IPS-NIHi7 (cell line): ENCODE data around the gene PDE4D.
A peak's percentile ranks its signal among the peaks of the same experiment; 100 is the strongest.

ENCODE experiments used
- DNase-seq: peaks from one replicate; pipeline ENCODE4 v3.0.0; 2012; ENCODE audit warnings: mixed read lengths; ENCODE audit errors: extremely low spot score

PDE4D gene

DNA sequence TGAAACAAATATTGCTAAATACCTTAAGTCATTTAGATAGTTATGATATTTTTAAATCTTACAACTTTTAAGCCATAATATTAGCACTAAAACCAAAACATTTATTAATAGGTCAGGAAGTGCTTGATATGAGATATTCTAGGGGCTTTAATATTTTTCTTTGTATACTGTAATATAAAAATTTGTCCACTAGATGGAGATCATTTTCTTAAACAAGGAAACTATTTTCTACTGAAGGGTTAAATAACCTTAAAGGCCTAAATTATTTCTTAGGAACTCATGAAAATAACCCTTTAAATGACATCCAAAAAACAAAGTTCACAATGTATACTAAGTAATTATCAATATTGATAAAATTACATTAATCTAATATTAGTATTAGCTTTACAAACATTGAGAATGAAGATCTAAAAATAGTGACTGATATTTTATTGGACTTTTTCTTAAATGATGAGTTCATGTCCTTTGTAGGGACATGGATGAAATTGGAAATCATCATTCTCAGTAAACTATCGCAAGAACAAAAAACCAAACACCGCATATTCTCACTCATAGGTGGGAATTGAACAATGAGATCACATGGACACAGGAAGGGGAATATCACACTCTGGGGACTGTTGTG is 675.0 kb downstream of the PDE4D start:
- DNase-seq: no peak

DNA sequence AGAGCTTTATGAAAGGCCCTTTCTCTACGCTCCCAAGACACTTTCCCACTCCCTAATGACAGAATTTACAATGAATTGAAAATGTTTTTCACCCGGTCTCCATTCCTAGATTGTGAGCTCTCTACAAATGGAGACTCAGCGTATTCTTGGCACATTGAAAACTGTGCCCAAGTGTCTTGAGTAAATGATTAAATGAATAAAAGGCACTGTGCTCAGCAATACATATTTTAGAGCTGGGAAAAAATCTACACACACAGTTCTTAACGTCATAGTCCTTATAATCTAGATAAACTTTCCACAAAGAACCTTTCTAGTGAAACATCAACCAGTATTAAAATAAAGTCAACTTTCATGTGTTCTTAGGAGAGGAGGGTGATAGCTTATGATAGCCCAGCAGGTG is 676.7 kb downstream of the PDE4D start:
- DNase-seq: no peak

DNA sequence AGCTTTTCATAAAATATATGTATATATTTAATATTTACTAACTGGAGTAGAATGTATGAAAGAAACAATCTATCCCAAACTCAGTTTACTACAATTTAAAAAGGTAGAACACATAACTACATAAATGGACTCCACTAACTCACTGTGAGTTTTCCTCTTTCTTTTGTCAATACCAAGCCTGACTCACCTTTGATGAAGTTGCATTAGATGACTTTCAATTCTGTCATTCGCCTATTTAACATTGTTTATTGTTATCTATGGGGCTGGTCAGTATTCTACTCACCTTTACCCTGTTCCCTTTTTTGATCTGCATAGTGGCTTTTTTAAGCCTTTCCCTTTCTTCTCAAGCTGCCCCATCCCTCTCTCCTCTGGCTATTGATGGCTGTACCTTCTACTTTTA is 680.9 kb downstream of the PDE4D start:
- DNase-seq: no peak

DNA sequence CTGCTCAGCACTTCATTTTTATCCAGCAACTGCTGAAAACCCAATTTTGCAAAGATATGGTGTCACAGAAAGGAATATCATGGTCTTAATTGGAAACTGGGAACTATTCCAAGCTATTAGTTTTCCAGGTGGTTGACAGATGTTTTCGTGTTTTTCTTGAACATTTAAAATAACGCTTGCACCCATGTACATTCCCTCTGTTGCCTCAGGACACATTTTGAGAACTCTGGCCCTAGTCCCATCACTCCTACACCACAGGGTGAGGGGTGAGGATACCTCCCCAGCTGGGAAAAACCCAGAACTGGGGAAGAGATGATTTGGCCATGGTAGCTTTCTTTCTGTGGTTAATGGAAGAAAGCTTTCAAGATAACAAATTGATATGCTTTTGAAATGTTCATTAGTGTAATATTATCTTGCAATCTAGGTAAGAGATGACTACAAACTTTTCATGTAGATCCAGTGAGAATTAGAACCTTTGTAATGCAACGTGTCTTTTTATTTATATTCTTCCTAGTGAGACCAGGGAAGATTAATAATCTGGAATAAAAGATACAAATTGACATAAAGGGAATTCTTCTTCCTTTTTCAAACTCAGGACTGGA is 683.7 kb downstream of the PDE4D start:
- DNase-seq: no peak

DNA sequence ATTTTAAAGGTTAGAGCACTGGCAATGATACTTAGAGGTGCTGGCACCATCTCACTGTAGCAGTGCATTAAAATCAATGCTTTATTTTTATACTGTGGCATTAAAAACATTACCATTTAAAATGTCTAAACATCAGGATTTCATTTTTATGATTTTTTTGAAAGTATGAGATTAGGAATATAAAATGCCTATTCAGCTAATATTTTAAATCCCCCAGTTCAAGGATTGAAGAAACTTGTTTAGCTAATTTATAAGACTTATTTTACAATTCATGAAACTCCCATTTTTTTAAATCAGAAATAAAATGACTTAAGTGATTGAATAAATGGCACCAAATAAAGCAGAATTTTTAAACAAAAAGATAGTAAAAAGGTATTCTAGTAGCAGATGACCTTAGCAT is 685.1 kb downstream of the PDE4D start:
- no peak for DNase-seq

DNA sequence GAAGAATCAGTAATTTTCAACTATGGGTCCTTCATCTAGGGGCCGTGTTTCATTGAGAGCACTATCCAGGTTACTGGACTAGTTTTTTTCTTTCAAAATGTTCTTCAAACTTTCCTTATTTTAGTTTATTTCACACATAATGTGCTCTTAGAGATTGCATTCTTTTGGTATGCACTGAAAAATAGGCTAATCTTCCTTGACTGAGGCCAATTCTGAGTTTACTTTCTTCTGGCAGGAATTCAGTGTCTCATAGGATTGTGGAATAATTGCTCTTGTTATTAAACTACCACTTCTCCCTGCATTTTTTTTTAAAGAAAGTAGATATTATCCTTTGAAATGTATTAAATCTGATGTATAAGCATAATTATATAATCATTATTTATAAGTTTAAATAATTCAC is 686.1 kb downstream of the PDE4D start:
- no peak for DNase-seq

DNA sequence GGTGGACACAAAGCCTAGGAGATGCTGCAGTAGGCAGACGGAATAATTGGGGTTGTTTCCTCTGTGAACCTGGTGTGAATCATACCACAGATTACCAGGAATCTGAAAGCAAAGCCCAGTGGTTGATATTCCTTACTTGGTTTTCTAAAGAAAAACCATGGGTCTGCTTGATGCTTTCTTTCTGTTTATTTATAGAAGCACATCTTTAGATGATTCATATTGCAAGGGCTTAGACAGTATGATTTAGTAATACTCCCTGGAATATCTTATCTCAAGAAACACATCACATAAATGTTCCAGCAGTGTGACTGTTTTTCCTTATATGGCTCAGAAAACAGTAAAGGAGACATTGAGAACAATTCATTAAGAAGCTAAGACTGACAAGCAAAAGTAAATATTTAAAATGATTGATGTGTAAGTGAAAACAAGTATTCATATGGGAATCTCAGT is 687.4 kb downstream of the PDE4D start:
- DNase-seq: no peak

DNA sequence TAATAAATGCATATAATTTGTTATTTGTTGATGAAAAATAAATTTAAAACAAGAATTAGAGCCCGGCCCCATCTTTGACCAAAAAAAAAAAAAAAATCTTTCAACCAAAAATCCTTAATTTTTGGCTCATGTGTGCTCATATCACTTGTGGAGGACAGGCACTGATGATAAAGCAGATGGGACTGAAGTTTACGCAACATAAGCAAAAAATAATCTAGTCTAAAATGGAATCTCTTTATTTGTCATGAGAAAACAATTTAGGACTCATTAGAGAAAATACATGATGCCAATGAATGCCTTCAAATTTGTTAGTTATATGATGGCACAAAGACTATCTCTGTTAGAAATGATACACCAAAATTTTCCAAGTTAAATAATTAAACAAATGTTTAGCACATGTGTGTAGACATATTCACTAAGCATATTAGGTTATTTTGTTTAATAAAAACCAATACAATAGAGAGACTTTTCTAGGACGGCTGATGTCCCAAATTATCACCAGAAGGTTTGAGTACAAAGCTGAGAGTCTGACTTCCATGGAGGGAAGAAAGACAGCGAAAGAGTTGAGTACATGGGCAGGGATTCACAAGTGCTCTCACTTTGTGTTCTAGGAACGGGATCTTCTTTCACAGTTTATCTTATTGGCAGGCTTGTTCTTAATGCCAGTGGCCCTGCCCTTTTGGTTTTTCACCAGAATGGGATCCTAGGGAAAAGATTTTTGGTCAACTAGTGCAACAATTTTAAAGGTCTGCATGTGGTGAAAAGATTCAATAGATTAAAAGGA is 689.2 kb downstream of the PDE4D start:
- no peak for DNase-seq

DNA sequence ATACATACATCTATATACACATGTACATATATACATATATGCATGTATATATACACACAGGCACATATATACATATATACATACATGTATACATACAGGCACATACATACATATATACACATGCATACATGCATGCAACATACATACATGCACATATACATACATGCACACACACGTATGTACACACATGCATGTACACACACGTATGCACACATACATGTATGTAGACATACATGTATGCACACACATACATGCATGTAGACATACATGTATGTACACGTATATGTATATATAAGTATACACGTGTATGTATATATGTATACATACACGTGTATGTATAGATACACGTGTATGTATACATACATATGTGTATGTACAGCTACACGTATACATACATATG is 693.7 kb downstream of the PDE4D start:
- no peak for DNase-seq

DNA sequence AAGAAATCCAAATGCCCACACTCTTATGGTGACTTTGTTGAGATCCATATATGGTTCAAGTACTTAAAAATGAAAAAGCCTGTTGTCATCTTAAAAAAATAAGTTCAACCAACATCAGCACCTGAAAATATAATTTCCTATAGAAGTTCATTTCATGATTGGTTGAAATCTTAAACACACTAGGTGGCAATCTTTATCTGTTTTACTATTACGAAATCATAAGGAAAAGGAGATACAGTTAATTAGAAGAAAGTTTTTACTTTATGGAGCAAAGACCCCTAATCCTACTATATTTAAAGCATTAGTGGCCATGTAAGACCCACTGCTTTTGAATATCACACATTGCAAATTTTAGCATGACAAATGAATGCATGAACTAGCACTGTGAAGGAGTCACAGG is 694.7 kb downstream of the PDE4D start:
- DNase-seq: no peak

DNA sequence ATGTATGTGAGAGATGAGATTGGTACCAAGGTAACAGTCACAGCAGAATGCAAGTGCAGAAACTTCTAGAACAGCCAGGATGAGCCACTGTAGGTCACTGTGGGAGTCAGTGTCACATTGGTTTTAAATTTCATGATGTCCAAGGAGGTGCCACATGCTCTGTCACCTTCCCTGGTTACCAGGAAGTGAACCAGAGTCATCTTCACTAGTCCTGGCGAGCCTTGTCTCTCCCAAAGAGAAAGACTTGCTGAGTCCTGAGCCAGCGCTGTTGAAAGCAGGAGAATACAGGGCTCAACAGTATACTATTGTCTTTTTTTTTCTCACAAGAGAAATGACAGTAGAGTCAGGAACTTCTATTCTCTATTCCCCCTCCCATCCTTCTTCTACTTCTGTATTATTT is 695.2 kb downstream of the PDE4D start:
- no peak for DNase-seq

DNA sequence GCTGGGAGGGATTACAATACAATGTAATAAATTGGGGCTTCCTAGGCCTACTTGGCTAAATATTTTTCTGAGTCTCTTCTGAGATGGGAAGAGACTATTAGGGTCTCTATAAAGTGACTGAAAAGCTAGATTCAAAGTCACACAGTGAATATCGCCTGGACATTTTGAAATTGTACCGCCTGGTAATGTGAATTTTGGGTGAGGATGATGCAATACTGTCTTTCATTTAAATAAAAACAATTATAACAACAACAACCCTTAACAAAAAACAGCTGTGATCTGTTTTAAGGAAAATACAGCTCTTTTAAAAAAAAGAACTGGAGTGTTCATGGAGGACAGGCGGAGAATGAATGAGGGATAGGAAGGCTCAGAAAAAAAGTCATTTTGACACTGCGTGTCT is 695.6 kb downstream of the PDE4D start:
- DNase-seq: no peak

DNA sequence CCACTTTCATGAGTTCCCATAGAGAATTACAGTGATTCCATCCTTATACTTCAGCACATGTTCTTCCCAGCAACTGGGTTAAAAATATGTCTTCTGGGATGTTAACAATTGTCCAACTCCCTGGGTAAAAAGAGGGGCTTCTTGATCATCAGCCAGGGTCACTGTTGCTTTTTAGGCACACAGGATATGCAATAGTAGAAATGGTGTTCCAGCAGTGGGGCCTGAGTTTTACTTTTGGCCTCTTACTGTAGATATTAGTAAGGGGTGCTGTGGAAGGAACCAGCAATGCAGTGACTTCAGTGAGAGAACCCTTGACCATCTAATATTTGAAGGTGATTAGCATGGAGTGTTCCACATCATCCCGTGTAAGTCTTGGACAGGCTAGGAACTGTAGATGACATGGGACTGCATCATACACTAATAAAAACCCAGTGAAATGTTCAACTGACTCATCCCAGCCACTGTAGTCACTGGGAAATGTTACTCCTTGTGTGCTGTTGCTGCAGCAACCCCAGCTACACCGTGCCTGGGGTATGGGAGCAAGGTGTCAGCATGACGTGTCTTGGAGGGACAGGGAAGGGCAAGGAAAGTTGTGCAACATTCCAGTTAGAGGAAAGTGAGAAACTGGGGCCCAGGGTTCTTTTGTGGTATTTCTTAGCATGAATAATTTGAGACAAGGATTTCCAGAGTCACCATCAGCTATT is 699.8 kb downstream of the PDE4D start:
- DNase-seq: no peak

DNA sequence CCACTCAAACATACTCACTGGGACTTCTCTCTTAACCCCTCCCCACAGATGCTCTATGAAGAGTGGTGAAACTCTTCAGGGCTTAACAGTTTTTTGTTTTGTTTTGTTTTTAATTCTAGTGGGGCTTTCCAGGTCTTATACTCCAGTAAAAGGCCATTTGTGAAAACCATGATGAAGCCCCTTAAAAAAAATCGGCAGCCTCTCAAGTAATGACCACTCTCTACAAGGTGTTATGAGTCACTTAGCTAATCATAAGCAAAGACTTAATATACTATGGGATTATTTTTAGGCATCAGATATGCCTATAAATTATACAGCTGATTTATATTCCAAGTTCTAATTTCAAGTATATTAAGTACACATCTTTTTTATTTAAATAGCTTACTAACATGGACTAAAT is 702.8 kb downstream of the PDE4D start:
- DNase-seq: no peak

DNA sequence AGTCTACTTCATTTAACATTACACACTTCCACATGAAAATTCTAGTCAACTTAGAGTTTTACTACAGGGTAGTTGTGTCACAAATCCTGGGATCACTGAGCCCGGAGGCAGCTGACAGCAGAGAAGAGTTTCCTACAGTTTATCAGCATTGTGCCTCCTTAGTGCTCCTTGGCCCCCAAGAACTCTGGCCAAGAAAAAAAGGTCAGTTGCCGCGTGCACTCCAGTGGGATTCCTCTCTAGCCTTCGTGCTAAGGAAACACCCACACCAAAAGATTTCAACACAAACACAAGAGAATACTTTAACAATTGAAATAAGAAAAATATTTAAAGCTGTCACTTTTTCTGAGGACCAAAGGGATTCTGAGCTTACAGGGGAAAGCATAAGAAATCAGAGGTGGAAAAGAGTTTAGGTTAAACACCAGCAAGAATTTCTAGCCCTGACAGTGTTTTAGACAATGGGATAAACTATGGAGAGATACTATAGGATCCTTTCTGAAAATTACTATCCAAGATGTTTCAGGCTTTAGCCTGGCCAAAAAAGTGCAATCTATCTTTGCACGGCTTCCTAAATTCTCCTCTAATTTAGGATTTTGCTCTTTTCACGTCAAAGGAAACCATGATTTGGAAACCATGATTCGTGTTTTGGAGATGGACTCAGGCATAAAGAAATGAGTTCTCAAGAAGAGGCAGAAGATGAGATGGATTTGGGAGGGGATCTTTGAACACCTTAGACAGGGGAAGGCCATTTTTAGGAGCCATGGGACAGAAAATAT is 703.9 kb downstream of the PDE4D start:
- no peak for DNase-seq

DNA sequence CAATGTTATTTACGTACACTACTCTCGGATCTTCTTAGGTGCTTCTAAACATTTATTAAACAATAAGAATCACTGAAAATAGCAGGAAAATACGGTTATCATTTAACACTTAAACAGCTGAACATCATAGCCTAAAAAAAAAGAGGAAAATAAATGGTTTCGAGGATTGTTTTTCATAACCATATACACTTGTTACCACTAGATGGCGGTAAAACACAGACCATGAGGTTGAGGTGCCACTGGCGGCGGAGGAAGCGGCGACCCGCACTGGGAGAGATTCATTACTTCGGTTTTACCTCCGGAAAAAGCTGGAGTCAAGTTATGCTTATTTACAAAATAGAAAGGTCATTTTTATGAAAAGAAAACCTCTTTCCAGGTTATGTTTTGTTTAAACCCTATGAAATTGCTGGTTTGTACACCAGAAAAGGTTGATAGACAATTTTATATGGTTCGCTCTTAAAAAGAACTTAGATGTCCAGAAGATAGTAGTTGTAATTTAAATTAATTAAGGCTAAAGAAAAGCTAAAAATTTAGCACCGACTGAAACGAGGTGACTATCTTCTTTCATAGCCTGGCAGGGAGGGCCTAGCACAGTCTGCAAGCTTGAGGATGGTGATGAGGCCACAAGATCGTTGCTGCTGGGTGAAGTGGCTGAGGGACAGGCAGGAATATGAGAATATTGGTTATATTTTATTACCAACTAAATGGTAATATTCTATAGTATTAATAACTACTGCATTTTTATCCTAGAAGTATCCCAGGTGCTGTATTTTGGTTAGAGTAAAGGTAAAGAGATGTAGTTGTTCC is 704.9 kb downstream of the PDE4D start:
- peak; percentile 73 for DNase-seq

DNA sequence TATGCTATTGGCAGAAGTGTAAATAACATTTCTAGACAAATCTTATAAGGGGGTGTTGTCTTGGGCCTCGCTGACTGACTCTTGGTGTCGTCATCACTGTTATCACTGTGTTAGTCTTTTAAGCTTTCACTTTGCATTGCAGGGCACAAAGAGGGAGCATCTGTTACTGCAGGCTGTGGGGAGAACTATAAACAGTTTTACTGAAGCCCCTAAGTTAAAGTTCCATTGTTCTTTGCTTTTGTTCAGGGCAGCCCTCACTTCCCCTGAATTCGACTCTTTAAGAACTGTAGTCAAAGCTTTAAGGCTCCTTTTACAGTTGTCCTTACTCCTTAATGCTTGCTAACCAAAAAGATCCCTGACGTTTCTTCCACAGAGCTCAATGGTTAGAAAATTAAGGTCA is 705.7 kb downstream of the PDE4D start:
- no peak for DNase-seq

DNA sequence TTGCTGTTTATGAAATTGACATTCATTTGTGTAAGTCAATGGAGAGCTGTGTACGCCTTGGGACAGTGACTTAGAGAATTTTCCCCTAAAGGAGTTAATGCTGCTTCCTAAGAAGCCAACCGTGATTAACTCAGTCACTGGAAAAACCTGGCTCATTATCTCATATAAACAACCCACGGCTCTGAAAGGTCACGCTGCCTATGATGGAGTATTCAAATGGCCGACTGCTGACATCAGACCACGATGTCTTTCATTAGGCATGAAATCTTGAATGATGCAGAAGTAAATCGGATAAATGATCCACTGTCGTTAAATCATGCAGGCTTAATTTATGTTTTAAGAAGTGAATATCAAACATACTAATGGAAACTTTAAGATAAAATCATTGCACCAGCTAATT is 706.9 kb downstream of the PDE4D start:
- no peak for DNase-seq

DNA sequence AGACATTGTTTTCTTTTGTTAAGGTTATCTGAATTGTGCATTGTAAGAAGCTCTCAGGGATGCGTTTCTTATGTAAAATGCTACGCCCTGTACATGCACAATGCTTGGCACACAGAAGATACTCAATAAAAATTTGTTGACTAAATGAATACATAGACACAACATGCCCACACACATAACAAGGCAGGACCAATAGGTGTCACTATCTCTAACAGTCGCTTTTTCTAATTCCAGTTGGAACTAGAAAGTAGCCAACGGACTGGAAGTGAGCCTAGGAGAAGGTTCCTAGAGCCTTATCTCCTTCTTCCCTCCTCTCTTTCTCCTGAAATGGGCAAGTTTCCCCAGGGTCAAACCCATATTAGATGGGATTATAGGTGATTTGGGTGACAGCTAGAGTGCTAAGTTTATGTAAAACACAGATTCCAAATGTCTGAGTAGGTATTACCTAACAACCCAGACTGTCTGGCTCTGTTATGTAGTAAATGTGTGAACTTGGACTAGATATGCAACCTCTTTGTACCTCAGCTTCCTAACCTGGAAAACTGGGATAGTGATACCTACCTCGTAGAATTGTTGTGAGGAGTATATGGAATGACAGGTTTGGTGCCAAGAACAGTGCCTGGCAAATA is 707.7 kb downstream of the PDE4D start:
- no peak for DNase-seq

DNA sequence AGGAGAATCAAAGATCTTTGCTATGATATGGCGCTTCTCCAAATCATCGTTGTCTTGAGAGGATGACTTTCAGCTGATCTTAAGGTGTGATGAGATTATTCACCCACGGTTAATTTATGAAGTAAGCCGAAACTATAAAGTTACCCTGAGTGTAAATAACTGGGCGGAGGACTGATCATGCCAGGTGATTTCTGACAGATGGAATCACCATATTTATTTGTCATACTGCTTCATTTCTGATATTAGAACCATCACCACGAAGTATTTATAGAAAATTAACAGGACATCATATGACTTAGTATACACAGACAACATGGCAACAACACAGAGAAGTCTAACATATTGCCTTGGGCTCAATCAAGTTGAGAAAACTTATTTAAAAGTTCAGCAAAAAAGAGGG is 708.8 kb downstream of the PDE4D start:
- no peak for DNase-seq

DNA sequence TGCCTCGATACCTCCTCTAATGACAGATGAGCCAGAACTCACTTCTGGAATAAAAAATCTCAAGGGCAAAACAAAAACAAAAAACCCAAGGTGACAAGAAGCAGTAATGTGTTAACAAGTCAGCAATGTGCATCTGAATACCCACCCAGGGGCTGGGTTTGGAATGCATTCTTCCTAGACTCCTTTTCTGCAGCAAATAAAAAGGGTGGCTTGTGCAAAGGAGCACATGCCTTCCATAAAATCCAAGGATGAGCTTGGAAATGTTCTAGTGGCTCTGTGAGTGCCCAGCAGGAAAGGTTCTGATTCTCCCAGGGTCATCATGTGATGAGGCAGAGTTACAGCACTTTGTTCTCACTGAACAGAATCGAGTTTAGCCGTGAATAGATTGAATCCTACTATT is 710.8 kb downstream of the PDE4D start:
- DNase-seq: no peak
